GM21447 (cell line): ENCODE measurements around the gene RYR1.

ENCODE experiments used
- ATAC-seq: cut with Tn5 transposase; IDR thresholded peaks from one replicate; pipeline ENCODE4 v1.9.1; 2021; ENCODE audit not compliant: unreplicated experiment

RYR1 gene

GRCh38 chr19:38433268-38433733, at the start of gene RYR1:
Gene RYR1 (plus strand): TSS chr19:38433691. CDS start chr19:38433830, 139 bp downstream.
- ATAC-seq = no peak

- ATAC-seq = no peak
Observed at GRCh38 chr19:38383743-38384142, 49.7 kb upstream of the RYR1 start.

DNA sequence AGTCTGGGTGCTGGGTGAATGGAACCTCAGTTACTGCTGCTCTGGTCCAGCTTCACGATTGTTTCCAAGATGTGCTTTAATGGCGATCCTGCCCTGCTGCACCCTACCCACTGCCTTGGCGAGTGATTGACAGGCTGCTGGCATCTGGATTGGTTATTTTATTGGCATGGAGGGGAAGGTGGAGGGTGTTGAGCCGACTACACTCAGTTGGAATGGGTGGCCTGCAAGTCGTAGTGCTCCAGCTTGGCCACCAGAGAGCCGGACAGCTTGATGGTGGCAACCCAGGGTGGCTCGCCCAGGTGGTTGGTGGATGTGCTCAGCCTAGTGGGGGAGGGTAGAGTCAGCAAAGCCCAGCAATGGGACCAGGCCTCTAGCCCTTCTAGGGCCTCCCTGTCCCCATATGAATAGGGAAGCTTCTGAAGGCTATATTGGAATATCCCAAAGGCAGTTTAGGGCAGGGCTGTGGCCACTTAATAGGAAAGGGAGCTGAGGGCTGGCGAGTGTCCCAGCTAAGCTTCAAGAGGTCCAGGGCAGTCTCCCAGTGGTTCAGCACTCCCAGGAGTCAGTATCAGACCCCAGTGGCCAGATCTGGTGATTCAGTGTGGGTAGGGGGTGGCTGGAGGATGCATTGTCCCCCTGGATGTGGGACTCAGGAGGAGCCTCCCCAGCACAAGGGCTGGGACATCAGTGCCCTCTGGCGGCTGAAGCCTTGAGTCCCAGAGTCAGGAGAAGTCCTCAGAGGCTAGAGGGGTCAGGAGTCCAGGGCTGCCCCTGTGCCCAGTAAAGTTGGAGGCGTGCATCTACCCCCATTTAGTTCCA, 49.1 kb upstream of the RYR1 start:
- ATAC-seq = no peak

GRCh38 chr19:38385057-38385803, 48.3 kb upstream of the RYR1 start:
- no peak for ATAC-seq

GRCh38 chr19:38385804-38386257, 47.7 kb upstream of the RYR1 start:
- ATAC-seq = no peak

- ATAC-seq = no peak
Observed at GRCh38 chr19:38386300-38386970, 47.1 kb upstream of the RYR1 start.

- no peak for ATAC-seq
Observed at GRCh38 chr19:38386971-38387549, 46.4 kb upstream of the RYR1 start.

DNA sequence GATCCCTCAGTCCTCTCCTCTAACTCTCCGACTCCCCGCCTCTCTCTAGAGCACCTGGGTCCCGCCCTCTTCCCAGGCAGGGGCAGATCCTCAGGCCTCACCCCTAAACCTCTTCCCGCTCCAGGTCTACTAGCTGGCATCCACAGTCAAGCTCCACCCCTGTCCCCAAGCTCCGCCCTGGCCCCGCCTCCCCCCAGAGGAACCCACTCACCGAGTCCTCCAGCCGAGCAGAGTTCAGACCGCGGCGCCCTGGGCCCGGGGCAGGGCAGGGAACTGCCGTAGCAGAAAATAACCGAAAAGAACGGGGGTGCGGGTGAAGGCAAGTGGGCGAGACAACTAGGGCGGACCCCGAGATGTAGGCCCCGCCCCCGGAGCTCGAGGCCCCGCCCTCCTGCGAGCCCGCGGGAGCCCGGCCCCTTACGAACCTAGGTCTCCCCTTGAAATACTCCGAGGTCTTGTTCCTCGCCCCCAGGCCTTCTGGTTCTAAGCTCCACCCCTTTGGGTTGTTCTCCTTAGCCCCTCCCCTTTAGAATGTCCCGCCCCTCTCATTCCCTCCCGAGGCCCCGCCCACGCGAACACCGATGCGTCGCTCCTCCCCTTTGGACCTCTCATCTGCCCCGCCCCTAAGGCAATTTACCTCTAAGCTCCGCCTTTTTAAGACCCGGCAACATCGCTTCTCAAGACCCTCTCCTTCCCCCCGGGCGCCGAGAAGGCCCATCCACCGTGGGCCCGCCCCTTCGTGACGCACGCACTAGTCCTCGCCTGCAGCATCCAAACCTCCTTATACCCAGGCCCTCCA, 45.7 kb upstream of the RYR1 start, which contains the start of gene GGN:
Gene GGN (minus strand): TSS at position 485 of the 799 bp plus-strand sequence. CDS start 773 bp downstream, outside the sequence.
- peak; percentile 43 for ATAC-seq

- ATAC-seq = no peak
Observed at GRCh38 chr19:38388349-38389100, 45.0 kb upstream of the RYR1 start, which contains the start of gene SPRED3. Gene SPRED3 (plus strand): TSS chr19:38388697. CDS start chr19:38390303, 1,606 bp downstream.

- ATAC-seq = no peak
Observed at GRCh38 chr19:38389101-38389925, 44.2 kb upstream of the RYR1 start.

- ATAC-seq = no peak
Observed at GRCh38 chr19:38389957-38390924, 43.2 kb upstream of the RYR1 start.

- ATAC-seq = no peak
Observed at GRCh38 chr19:38391911-38392464, 41.5 kb upstream of the RYR1 start.

GRCh38 chr19:38392707-38393308, 40.7 kb upstream of the RYR1 start:
- no peak for ATAC-seq

DNA sequence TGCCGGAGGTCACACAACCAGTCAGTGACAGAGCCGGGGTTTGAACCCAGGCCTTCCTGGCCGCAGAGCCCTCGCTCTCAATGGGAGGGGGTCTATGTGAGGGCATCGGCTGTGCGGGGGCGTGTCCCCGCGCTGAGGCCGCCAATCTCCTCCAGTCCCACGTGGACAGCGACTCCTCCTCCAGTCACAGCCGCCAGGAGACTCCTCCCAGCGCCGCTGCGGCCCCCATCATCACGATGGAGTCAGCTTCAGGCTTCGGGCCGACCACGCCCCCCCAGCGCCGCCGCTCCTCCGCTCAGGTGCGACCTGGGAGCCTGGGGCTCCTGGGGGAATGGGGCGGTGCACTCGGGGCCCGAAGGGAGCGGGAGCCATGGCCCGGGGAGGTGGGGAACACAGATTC, 39.0 kb upstream of the RYR1 start:
- ATAC-seq = no peak

- no peak for ATAC-seq
Observed at GRCh38 chr19:38395381-38396114, 37.9 kb upstream of the RYR1 start.

DNA sequence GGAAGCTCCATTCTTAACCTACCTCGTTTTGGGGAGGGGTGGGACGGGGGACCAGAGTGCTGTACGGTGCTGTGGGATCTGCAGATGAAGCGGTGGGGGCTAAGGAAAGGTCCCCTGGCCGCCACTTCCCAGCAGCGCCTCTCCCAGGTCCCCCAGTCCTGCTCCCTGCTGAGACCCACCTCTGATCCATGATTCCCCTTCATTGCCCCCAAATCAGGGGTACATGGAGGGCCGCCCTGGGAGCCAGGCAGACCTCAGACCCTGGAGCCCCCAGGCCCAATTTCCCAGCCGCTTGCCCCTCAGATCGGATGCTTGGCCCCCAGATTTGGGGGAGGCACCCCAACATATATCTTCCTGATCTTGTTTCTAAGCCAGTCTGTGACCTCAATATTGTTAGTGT, 34.4 kb upstream of the RYR1 start:
- ATAC-seq = no peak
